Neural progenitor cell (in vitro differentiated cells): ENCODE data around the gene SCN2A.

Source experiments
- CTCF ChIP-seq: fragments of 200-600 bp; sonication (generic); IDR thresholded peaks from 2 replicates; pipeline ENCODE4 v1.5.1; 2017; ENCODE audit warnings: antibody characterized with exemption, mild to moderate bottlenecking
- EZH2 ChIP-seq: fragments of 200-600 bp; sonication (generic); IDR thresholded peaks from 2 replicates; pipeline ENCODE4 v1.6.1; 2017; ENCODE audit warnings: antibody characterized with exemption, mild to moderate bottlenecking, moderate library complexity

GRCh38 chr2:165357758-165358157, 118.5 kb downstream of the SCN2A start:
- TF ChIP-seq CTCF, result no peak
- no peak for TF ChIP-seq EZH2
